Neural cell (in vitro differentiated cells): Measurements from ENCODE around the gene SNRPD2. TPM values are rescaled to one million over a fixed set of nuclear protein-coding genes. Genes with fewer than 3 reads are reported as not detected.

Experiments
- polyA plus RNA-seq: library from polyadenylated mRNA; depleted of rRNA; stranded (reverse); fragments of >200 nt; gene quantifications from 2 replicates; pipeline ENCODE4 v1.2.3, GENCODE V29; 2014
- small RNA-seq, 3 experiments: library from RNA; depleted of rRNA; stranded (forward); fragments of <200 nt; gene quantifications; one replicate each; pipeline ENCODE3, GENCODE V24; 2012

Gene SNRPD2
- polyA plus RNA-seq, 1 donor from 2014 or later, result 372 TPM

Small RNA genes lying within 50 kb of the gene (small RNA-seq; reads per million reads assigned to genes)
- gene MIR642A (0.08 to 6.5 (median 3.7) reads per million in 3 experiments), gene RN7SL836P (0.03 to 0.08 (median 0.03) reads per million in 3 experiments)

Other genes with a start within 250 kb of the SNRPD2 start
- gene FOSB, start 224.0 kb downstream of the SNRPD2 start, polyA plus RNA-seq, result 1.4 and 2.1 TPM in 2 replicates
- gene RTN2, start 194.9 kb downstream of the SNRPD2 start, polyA plus RNA-seq, result 70.3 and 83.9 TPM in 2 replicates
- 1.0 and 1.8 TPM in 2 replicates for gene PPM1N, start 193.5 kb downstream of the SNRPD2 start, polyA plus RNA-seq
- gene VASP, start 184.5 kb downstream of the SNRPD2 start, polyA plus RNA-seq, result 6.1 and 15.6 TPM in 2 replicates
- gene OPA3, start 107.2 kb downstream of the SNRPD2 start, polyA plus RNA-seq, result 3.3 and 6.0 TPM in 2 replicates
- 0.25 TPM in 1 of 2 replicates, not detected in the other for gene GPR4, start 89.7 kb downstream of the SNRPD2 start, polyA plus RNA-seq
- gene EML2, start 52.6 kb downstream of the SNRPD2 start, polyA plus RNA-seq, result 18.9 and 19.2 TPM in 2 replicates
- gene GIPR, start 23.7 kb downstream of the SNRPD2 start, polyA plus RNA-seq, result 6.4 and 13.1 TPM in 2 replicates
- gene QPCTL, start 713 bp upstream of the SNRPD2 start, polyA plus RNA-seq, result 6.8 and 8.4 TPM in 2 replicates
- gene FBXO46, start 38.9 kb upstream of the SNRPD2 start, polyA plus RNA-seq, result 12.5 and 13.2 TPM in 2 replicates
- gene MEIOSIN, start 41.5 kb upstream of the SNRPD2 start, polyA plus RNA-seq, result not detected in 2 replicates
- gene SIX5, start 77.3 kb upstream of the SNRPD2 start, polyA plus RNA-seq, result 0.50 TPM in 1 of 2 replicates, not detected in the other
- 34.3 and 50.1 TPM in 2 replicates for gene DMPK, start 90.5 kb upstream of the SNRPD2 start, polyA plus RNA-seq
- gene DMWD, start 100.9 kb upstream of the SNRPD2 start, polyA plus RNA-seq, result 20.4 and 28.5 TPM in 2 replicates
- not detected in 2 replicates for gene RSPH6A, start 123.4 kb upstream of the SNRPD2 start, polyA plus RNA-seq
- gene SYMPK, start 171.2 kb upstream of the SNRPD2 start, polyA plus RNA-seq, result 22.2 and 33.9 TPM in 2 replicates
- not detected in 2 replicates for gene FOXA3, start 172.4 kb upstream of the SNRPD2 start, polyA plus RNA-seq
- 26.9 and 27.6 TPM in 2 replicates for gene IRF2BP1, start 194.2 kb upstream of the SNRPD2 start, polyA plus RNA-seq
- 0.90 and 2.3 TPM in 2 replicates for gene MYPOP, start 210.7 kb upstream of the SNRPD2 start, polyA plus RNA-seq
- gene NANOS2, start 222.8 kb upstream of the SNRPD2 start, polyA plus RNA-seq, result 0.18 and 0.64 TPM in 2 replicates